ENCODE results near the gene PCBP1. TPM values are rescaled to one million over a fixed set of nuclear protein-coding genes. Genes with fewer than 3 reads are reported as not detected.
A peak's percentile ranks its signal among the peaks of the same experiment; 100 is the strongest.
"Not testable (repeated sequence)": the region's sequence is repeated elsewhere in the genome, so short reads cannot be mapped to it uniquely, and the experiment has no call there.

Gene PCBP1
- total RNA-seq, 2 experiments from 2014 or later: 444 to 449 TPM

- H3K4me1 Mint-ChIP-seq (ENCODE audit: low read depth): peaks cover 13% of the 10 kb centered on the region
- no peak overlapping the region for H3K27ac Mint-ChIP-seq
- intact Hi-C loops (cut with micrococcal nuclease): no loop called here
- CTCF ChIA-PET: no interaction called here
- H3K36me3 Mint-ChIP-seq: peaks cover 32% of the 10 kb centered on the region
- no peak for DNase-seq
- no peaks in the 10 kb centered on the region for H3K9me3 Mint-ChIP-seq
- POLR2A ChIA-PET: no interaction called here
- no peaks in the 10 kb centered on the region for H3K27me3 Mint-ChIP-seq
- no peak overlapping the region for H3K4me3 Mint-ChIP-seq
These were observed 36.4 kb upstream of the PCBP1 start for GRCh38 chr2:70050631-70051425.

GRCh38 chr2:70055259-70055658, 32.0 kb upstream of the PCBP1 start:
- POLR2A ChIA-PET; H3K9me3 Mint-ChIP-seq; H3K4me3 Mint-ChIP-seq; DNase-seq; H3K27ac Mint-ChIP-seq; intact Hi-C loops (cut with micrococcal nuclease); H3K4me1 Mint-ChIP-seq (ENCODE audit: low read depth); H3K27me3 Mint-ChIP-seq: not testable (repeated sequence)
- CTCF ChIA-PET: interaction anchor here (0.7 kb wide), 1 partner anchor 30 kb away, joined by 3 read pairs; no protein-coding TSS in a partner anchor
- peaks cover 22% of the 10 kb centered on the region for H3K36me3 Mint-ChIP-seq

- CTCF ChIA-PET: no interaction called here
These were observed 26.0 kb upstream of the PCBP1 start for GRCh38 chr2:70061317-70061716.

GRCh38 chr2:70062270-70062669, 25.0 kb upstream of the PCBP1 start:
- no peak overlapping the region for H3K4me3 Mint-ChIP-seq
- intact Hi-C loops (cut with micrococcal nuclease): loop anchor here (10.0 kb wide), 1 partner anchor 337 kb away; no protein-coding TSS in a partner anchor
- no peaks in the 10 kb centered on the region for H3K9me3 Mint-ChIP-seq
- no peaks in the 10 kb centered on the region for H3K27me3 Mint-ChIP-seq
- H3K4me1 Mint-ChIP-seq (ENCODE audit: low read depth): peaks cover 10% of the 10 kb centered on the region
- DNase-seq: no peak
- no peak overlapping the region for H3K27ac Mint-ChIP-seq
- ChIA-PET POLR2A (interaction anchor here (1.1 to 1.8 kb wide), 2 partner anchors 42 to 149 kb away, joined by 3 to 4 read pairs; no protein-coding TSS in a partner anchor), CTCF (interaction anchor here (0.6 to 1.7 kb wide), 2 partner anchors 67 to 150 kb away, joined by 3 to 6 read pairs; no protein-coding TSS in a partner anchor)
- H3K36me3 Mint-ChIP-seq: peaks cover 27% of the 10 kb centered on the region

More at GRCh38 chr2:70061317-70061716, 26.0 kb upstream of the PCBP1 start:
- Mint-ChIP-seq H3K27me3 (no peaks in the 10 kb centered on the region), H3K36me3 (peaks cover 22% of the 10 kb centered on the region), H3K4me1 (ENCODE audit: low read depth) (peaks cover 3% of the 10 kb centered on the region), H3K9me3 (no peaks in the 10 kb centered on the region), H3K27ac (no peak overlapping the region), H3K4me3 (no peak overlapping the region)
- POLR2A ChIA-PET: no interaction called here
- intact Hi-C loops (cut with micrococcal nuclease): loop anchor here (10.0 kb wide), 1 partner anchor 337 kb away; no protein-coding TSS in a partner anchor
- no peak for DNase-seq

- Mint-ChIP-seq H3K4me3 (peak overlapping the region; percentile 48), H3K27ac (peak overlapping the region; percentile 98), H3K9me3 (no peaks in the 10 kb centered on the region), H3K4me1 (ENCODE audit: low read depth) (peaks cover 43% of the 10 kb centered on the region), H3K27me3 (no peaks in the 10 kb centered on the region), H3K36me3 (peaks cover 23% of the 10 kb centered on the region)
- intact Hi-C loops (cut with micrococcal nuclease): loop anchor here (2.0 to 10.0 kb wide), 4 partner anchors 25 to 343 kb away; partner anchors contain the start of gene GMCL1
- ChIA-PET POLR2A (interaction anchor here (0.8 to 4.3 kb wide), 13 partner anchors 13 to 154 kb away, joined by 3 to 42 read pairs (median 10); partner anchors contain the start of gene MXD1), CTCF (interaction anchor here (0.9 to 6.4 kb wide), 9 partner anchors 15 to 343 kb away, joined by 3 to 119 read pairs (median 4); partner anchors contain the start of gene MXD1)
- no peak for DNase-seq
These were observed 19.2 kb upstream of the PCBP1 start for GRCh38 chr2:70068119-70068518.

- ChIA-PET CTCF (interaction anchor here (0.6 to 6.4 kb wide), 13 partner anchors 11 to 344 kb away, joined by 3 to 119 read pairs (median 5); partner anchors contain the start of gene MXD1), POLR2A (interaction anchor here (0.6 to 4.3 kb wide), 15 partner anchors 12 to 225 kb away, joined by 3 to 42 read pairs (median 10); partner anchors contain the start of genes MXD1 and SNRPG)
- Mint-ChIP-seq H3K27ac (peak overlapping the region; percentile 98), H3K4me1 (ENCODE audit: low read depth) (peaks cover 47% of the 10 kb centered on the region), H3K36me3 (peaks cover 26% of the 10 kb centered on the region), H3K9me3 (no peaks in the 10 kb centered on the region), H3K4me3 (peak overlapping the region; percentile 27), H3K27me3 (no peaks in the 10 kb centered on the region)
- peak; percentile 87 for DNase-seq
- intact Hi-C loops (cut with micrococcal nuclease): loop anchor here (1.0 to 10.0 kb wide), 12 partner anchors 14 to 344 kb away; partner anchors contain the start of genes C2orf42 and GMCL1
These were observed 18.2 kb upstream of the PCBP1 start for GRCh38 chr2:70069049-70069448.

- H3K4me3 Mint-ChIP-seq: peak overlapping the region; percentile 35
- ChIA-PET POLR2A (interaction anchor here (0.7 to 4.3 kb wide), 11 partner anchors 10 to 223 kb away, joined by 3 to 42 read pairs (median 9); partner anchors contain the start of genes C2orf42, MXD1 and SNRPG), CTCF (interaction anchor here (0.6 to 6.4 kb wide), 26 partner anchors 11 to 1010 kb away, joined by 3 to 119 read pairs (median 4); partner anchors contain the start of gene MXD1)
- intact Hi-C loops (cut with micrococcal nuclease): no loop called here
- peaks cover 27% of the 10 kb centered on the region for H3K36me3 Mint-ChIP-seq
- H3K9me3 Mint-ChIP-seq: no peaks in the 10 kb centered on the region
- DNase-seq: peak; percentile 72
- peaks cover 46% of the 10 kb centered on the region for H3K4me1 Mint-ChIP-seq (ENCODE audit: low read depth)
- no peaks in the 10 kb centered on the region for H3K27me3 Mint-ChIP-seq
- peak overlapping the region; percentile 98 for H3K27ac Mint-ChIP-seq
These were observed 16.6 kb upstream of the PCBP1 start for GRCh38 chr2:70070542-70071268.

GRCh38 chr2:70073493-70073892, 13.8 kb upstream of the PCBP1 start:
- H3K4me3 Mint-ChIP-seq: no peak overlapping the region
- H3K27ac Mint-ChIP-seq: peak overlapping the region; percentile 40
- no peaks in the 10 kb centered on the region for H3K9me3 Mint-ChIP-seq
- POLR2A ChIA-PET: interaction anchor here (0.9 kb wide), 1 partner anchor 31 kb away, joined by 3 read pairs; no protein-coding TSS in a partner anchor
- H3K4me1 Mint-ChIP-seq (ENCODE audit: low read depth): peaks cover 34% of the 10 kb centered on the region
- peaks cover 24% of the 10 kb centered on the region for H3K36me3 Mint-ChIP-seq
- DNase-seq: no peak
- H3K27me3 Mint-ChIP-seq: no peaks in the 10 kb centered on the region
- CTCF ChIA-PET: interaction anchor here (0.6 to 6.4 kb wide), 7 partner anchors 12 to 211 kb away, joined by 3 to 119 read pairs (median 4); partner anchors contain the start of genes C2orf42 and MXD1
- intact Hi-C loops (cut with micrococcal nuclease): no loop called here

GRCh38 chr2:70078384-70078783, 8.9 kb upstream of the PCBP1 start:
- no peaks in the 10 kb centered on the region for H3K9me3 Mint-ChIP-seq
- intact Hi-C loops (cut with micrococcal nuclease): no loop called here
- DNase-seq: no peak
- ChIA-PET POLR2A (interaction anchor here (1.4 kb wide), 1 partner anchor 164 kb away, joined by 5 read pairs; the partner anchor contains the start of gene MXD1), CTCF (interaction anchor here (1.6 to 9.0 kb wide), 2 partner anchors 9 to 65 kb away, joined by 5 to 78 read pairs; no protein-coding TSS in a partner anchor)
- peaks cover 52% of the 10 kb centered on the region for H3K36me3 Mint-ChIP-seq
- peaks cover 41% of the 10 kb centered on the region for H3K4me1 Mint-ChIP-seq (ENCODE audit: low read depth)
- H3K27ac Mint-ChIP-seq: peak overlapping the region; percentile 43
- H3K4me3 Mint-ChIP-seq: no peak overlapping the region
- H3K27me3 Mint-ChIP-seq: no peaks in the 10 kb centered on the region

- CTCF ChIA-PET: interaction anchor here (5.8 to 9.0 kb wide), 3 partner anchors 11 to 167 kb away, joined by 34 to 78 read pairs (median 39); partner anchors contain the start of gene MXD1
- Mint-ChIP-seq H3K4me3 (peak overlapping the region; percentile 25), H3K4me1 (ENCODE audit: low read depth) (peaks cover 54% of the 10 kb centered on the region), H3K27me3 (no peaks in the 10 kb centered on the region), H3K27ac (peak overlapping the region; percentile 93), H3K9me3 (no peaks in the 10 kb centered on the region), H3K36me3 (peaks cover 51% of the 10 kb centered on the region)
- intact Hi-C loops (cut with micrococcal nuclease): loop anchor here (10.0 kb wide), 2 partner anchors 214 to 696 kb away; partner anchors contain the start of genes GFPT1 and SNRPG
- POLR2A ChIA-PET: interaction anchor here (0.7 to 9.6 kb wide), 5 partner anchors 9 to 62 kb away, joined by 3 to 135 read pairs (median 6); no protein-coding TSS in a partner anchor
- peak; percentile 35 for DNase-seq
These were observed 6.6 kb upstream of the PCBP1 start for GRCh38 chr2:70080610-70081200.

All from activated CD4-positive, alpha-beta memory T cell treated with anti-CD3 and anti-CD28 coated beads for 36 hours (primary cell).